ENCODE data around the gene HNF1B.

GRCh38 chr17:37750292-37750691 is 5.4 kb upstream of the HNF1B start:
- TF ChIP-seq, protein P1, sequence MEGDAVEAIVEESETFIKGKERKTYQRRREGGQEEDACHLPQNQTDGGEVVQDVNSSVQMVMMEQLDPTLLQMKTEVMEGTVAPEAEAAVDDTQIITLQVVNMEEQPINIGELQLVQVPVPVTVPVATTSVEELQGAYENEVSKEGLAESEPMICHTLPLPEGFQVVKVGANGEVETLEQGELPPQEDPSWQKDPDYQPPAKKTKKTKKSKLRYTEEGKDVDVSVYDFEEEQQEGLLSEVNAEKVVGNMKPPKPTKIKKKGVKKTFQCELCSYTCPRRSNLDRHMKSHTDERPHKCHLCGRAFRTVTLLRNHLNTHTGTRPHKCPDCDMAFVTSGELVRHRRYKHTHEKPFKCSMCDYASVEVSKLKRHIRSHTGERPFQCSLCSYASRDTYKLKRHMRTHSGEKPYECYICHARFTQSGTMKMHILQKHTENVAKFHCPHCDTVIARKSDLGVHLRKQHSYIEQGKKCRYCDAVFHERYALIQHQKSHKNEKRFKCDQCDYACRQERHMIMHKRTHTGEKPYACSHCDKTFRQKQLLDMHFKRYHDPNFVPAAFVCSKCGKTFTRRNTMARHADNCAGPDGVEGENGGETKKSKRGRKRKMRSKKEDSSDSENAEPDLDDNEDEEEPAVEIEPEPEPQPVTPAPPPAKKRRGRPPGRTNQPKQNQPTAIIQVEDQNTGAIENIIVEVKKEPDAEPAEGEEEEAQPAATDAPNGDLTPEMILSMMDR (IDR thresholded peaks at IDR 0.05): no peak
- no peak for TF ChIP-seq POLR2A (IDR thresholded peaks at IDR 0.05)

All from uterus (tissue), 2 donors.